T-helper 17 cell (primary cell): Measurements from ENCODE around the gene C10orf71. TPM values are rescaled to one million over a fixed set of nuclear protein-coding genes. Genes with fewer than 3 reads are reported as not detected.
A peak's percentile ranks its signal among the peaks of the same experiment; 100 is the strongest.

Experiments used
- ATAC-seq: fragments of 150-1000 bp; cut with Tn5 transposase; 2 replicates; pipeline ENCODE4 v1.10.0; 2021; ENCODE audit warnings: mild to moderate bottlenecking, moderate library complexity
- DNase-seq, 3 donors: peaks; one replicate each; pipeline versions ENCODE4 v3.0.0 to v3.0.0-alpha.2; 2020 to 2021
- H3K9me3 ChIP-seq: one replicate; pipeline ENCODE4 v1.7.0; 2013; ENCODE audit warnings: low read length, mild to moderate bottlenecking; ENCODE audit not compliant: control insufficient read depth, poor library complexity, severe bottlenecking
- H3K27ac Mint-ChIP-seq: one replicate; pipeline ENCODE4 v1.8.0; 2022; ENCODE audit warnings: mild to moderate bottlenecking, moderate library complexity, mixed read lengths
- H3K27me3 Mint-ChIP-seq: one replicate; pipeline ENCODE4 v1.8.0; 2022; ENCODE audit warnings: mixed read lengths
- H3K36me3 Mint-ChIP-seq: one replicate; pipeline ENCODE4 v1.8.0; 2022; ENCODE audit warnings: low read depth, mixed read lengths
- H3K4me1 Mint-ChIP-seq: one replicate; pipeline ENCODE4 v1.8.0; 2022; ENCODE audit warnings: mild to moderate bottlenecking, mixed read lengths
- H3K4me3 Mint-ChIP-seq: one replicate; pipeline ENCODE4 v1.8.0; 2022; ENCODE audit warnings: mild to moderate bottlenecking, moderate library complexity, mixed read lengths
- total RNA-seq, 4 donors: library from RNA in 2 of 4; stranded (reverse) in 2 of 4; gene quantifications; one replicate each; pipeline ENCODE4 v1.2.3 and lab custom pipeline; 2022 to 2026

C10orf71 gene
- total RNA-seq, 2 donors from 2014 or later, result not detected

DNA sequence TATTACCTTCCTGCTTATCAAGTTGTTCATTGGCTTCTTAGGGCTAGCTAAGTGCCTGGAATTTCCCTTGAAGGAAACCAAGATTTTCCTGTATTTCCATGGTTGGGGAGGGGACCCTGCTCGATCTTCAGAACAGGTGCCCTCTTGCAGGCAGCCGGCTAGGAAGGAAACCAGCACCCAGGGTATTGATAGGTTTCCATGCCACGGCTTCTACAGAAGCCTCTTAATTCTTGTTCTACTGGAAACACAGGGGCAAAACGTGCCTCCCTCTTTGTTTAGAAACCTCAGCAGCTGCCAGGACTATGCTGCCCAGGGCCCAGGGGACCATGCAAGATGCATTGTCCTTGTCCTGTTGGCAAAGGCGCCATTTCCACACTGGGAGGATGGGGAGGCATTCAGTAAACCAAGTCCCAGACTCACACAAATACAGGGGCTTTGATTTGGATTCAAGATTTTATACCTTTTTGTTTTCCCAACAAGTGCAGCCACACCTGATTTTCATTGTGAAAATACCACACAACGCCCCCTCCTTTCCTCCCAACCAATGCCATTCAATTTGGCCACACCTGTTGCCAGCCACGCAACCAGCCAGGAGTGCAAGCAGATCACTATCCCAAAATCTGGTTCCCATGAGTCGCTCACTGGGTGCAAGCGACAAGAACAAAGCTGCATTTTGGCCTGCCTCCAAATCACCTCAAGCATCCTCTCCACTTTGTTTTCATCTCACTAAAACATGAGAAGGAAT, 29.6 kb downstream of the C10orf71 start:
- Mint-ChIP-seq H3K36me3 (peaks cover 3% of the 10 kb centered on the region), H3K4me3 (no peak overlapping the region), H3K27ac (no peak overlapping the region), H3K4me1 (peaks cover 3% of the 10 kb centered on the region), H3K27me3 (peaks cover 20% of the 10 kb centered on the region)
- DNase-seq, result no peak
- H3K9me3 ChIP-seq, result no peaks in the 10 kb centered on the region
- ATAC-seq, result no peak

GRCh38 chr10:49329146-49329505, 30.2 kb downstream of the C10orf71 start:
- ATAC-seq, result no peak
- H3K27me3 Mint-ChIP-seq, result peaks cover 15% of the 10 kb centered on the region

DNA sequence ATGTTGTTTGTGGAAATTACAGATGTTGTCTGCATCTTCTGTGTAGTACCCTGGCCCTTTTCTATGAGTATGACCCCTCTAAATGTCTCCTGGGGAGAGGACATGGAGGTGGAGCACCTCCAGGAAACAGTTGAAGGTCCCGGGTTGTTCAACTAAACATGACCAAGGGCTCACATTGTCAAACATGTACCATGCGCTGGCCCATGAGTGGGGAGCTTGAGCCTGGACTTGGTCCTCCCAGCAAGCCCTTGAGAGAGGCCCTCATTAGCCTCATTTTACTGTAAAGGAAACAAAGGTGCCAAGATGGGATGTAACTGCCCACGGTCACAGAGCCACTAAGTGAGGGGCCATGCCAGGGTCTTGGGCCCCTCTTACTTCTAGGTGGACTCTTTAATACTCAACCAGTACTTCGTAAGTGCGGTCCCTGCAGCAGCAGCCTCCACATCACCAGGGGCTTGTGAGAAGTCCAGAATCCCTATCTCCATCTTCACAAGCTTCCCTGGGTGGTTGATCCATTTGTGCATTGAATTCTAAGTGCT, 31.2 kb downstream of the C10orf71 start:
- Mint-ChIP-seq H3K27me3 (peaks cover 15% of the 10 kb centered on the region), H3K27ac (no peak overlapping the region), H3K36me3 (no peaks in the 10 kb centered on the region), H3K4me1 (peaks cover 1% of the 10 kb centered on the region), H3K4me3 (no peak overlapping the region)
- no peaks in the 10 kb centered on the region for H3K9me3 ChIP-seq
- ATAC-seq, result no peak
- DNase-seq, result no peak

More at GRCh38 chr10:49329146-49329505, 30.2 kb downstream of the C10orf71 start:
- H3K9me3 ChIP-seq, result no peaks in the 10 kb centered on the region
- Mint-ChIP-seq H3K27ac (no peak overlapping the region), H3K36me3 (peaks cover 3% of the 10 kb centered on the region), H3K4me1 (peaks cover 3% of the 10 kb centered on the region), H3K4me3 (no peak overlapping the region)
- DNase-seq, result no peak

- H3K27ac Mint-ChIP-seq, result no peak overlapping the region
- H3K27me3 Mint-ChIP-seq, result peaks cover 15% of the 10 kb centered on the region
- H3K9me3 ChIP-seq, result peaks cover 3% of the 10 kb centered on the region
- H3K36me3 Mint-ChIP-seq, result no peaks in the 10 kb centered on the region
- no peak overlapping the region for H3K4me3 Mint-ChIP-seq
- no peak for DNase-seq
- peaks cover 3% of the 10 kb centered on the region for H3K4me1 Mint-ChIP-seq
- no peak for ATAC-seq
Observed at GRCh38 chr10:49331431-49331830, 32.5 kb downstream of the C10orf71 start.

- Mint-ChIP-seq H3K36me3 (no peaks in the 10 kb centered on the region), H3K4me1 (peaks cover 3% of the 10 kb centered on the region), H3K27me3 (peaks cover 15% of the 10 kb centered on the region), H3K4me3 (no peak overlapping the region), H3K27ac (no peak overlapping the region)
- ATAC-seq, result no peak
- H3K9me3 ChIP-seq, result peaks cover 3% of the 10 kb centered on the region
- DNase-seq, result no peak
Observed at GRCh38 chr10:49332333-49332732, 33.4 kb downstream of the C10orf71 start.

- DNase-seq, result no peak
- ATAC-seq, result no peak
- peaks cover 3% of the 10 kb centered on the region for H3K9me3 ChIP-seq
- H3K36me3 Mint-ChIP-seq, result no peaks in the 10 kb centered on the region
- peaks cover 11% of the 10 kb centered on the region for H3K27me3 Mint-ChIP-seq
- peaks cover 3% of the 10 kb centered on the region for H3K4me1 Mint-ChIP-seq
- no peak overlapping the region for H3K27ac Mint-ChIP-seq
- no peak overlapping the region for H3K4me3 Mint-ChIP-seq
Observed at GRCh38 chr10:49332768-49333167, 33.8 kb downstream of the C10orf71 start.

GRCh38 chr10:49333192-49333591, 34.2 kb downstream of the C10orf71 start:
- peaks cover 3% of the 10 kb centered on the region for H3K9me3 ChIP-seq
- peaks cover 3% of the 10 kb centered on the region for H3K4me1 Mint-ChIP-seq
- ATAC-seq (no peak), DNase-seq (no peak)
- no peaks in the 10 kb centered on the region for H3K36me3 Mint-ChIP-seq
- no peak overlapping the region for H3K27ac Mint-ChIP-seq
- H3K27me3 Mint-ChIP-seq, result peaks cover 10% of the 10 kb centered on the region
- H3K4me3 Mint-ChIP-seq, result no peak overlapping the region

DNA sequence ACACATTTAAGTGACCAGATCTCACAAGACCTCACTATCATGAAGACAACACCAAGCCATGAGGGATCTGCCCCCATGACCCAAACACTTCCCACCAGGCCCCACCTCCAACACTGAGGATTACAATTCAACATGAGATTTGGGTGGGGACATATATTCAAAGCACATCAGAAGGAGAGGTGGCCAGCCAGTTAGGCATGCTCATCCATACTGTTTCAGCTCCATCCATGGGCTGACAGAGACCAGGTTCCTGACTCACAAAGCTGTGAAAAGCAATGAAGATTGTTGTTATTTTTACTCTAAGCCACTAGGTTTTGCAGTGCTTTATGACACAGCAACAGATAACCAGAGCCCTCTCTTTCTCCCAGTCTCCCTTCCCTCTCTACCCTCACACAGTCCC, 36.0 kb downstream of the C10orf71 start:
- Mint-ChIP-seq H3K27me3 (peaks cover 7% of the 10 kb centered on the region), H3K4me1 (peaks cover 3% of the 10 kb centered on the region), H3K4me3 (no peak overlapping the region), H3K36me3 (no peaks in the 10 kb centered on the region), H3K27ac (no peak overlapping the region)
- DNase-seq, result no peak
- H3K9me3 ChIP-seq, result peaks cover 3% of the 10 kb centered on the region
- peak; percentile 8 for ATAC-seq

- DNase-seq, result no peak
- ATAC-seq, result peak; percentile 77
Observed at GRCh38 chr10:49335364-49335972, 36.5 kb downstream of the C10orf71 start.

GRCh38 chr10:49338604-49339003, 39.6 kb downstream of the C10orf71 start:
- Mint-ChIP-seq H3K27ac (no peak overlapping the region), H3K36me3 (no peaks in the 10 kb centered on the region), H3K27me3 (peaks cover 12% of the 10 kb centered on the region), H3K4me3 (no peak overlapping the region), H3K4me1 (peaks cover 3% of the 10 kb centered on the region)
- DNase-seq (no peak), ATAC-seq (no peak)
- H3K9me3 ChIP-seq, result peaks cover 3% of the 10 kb centered on the region

More at GRCh38 chr10:49335364-49335972, 36.5 kb downstream of the C10orf71 start:
- Mint-ChIP-seq H3K4me1 (peaks cover 3% of the 10 kb centered on the region), H3K27me3 (peaks cover 4% of the 10 kb centered on the region), H3K27ac (peak overlapping the region; percentile 0), H3K36me3 (no peaks in the 10 kb centered on the region), H3K4me3 (peak overlapping the region; percentile 3)
- peaks cover 3% of the 10 kb centered on the region for H3K9me3 ChIP-seq

- H3K9me3 ChIP-seq, result no peaks in the 10 kb centered on the region
- Mint-ChIP-seq H3K36me3 (peaks cover 3% of the 10 kb centered on the region), H3K4me1 (no peaks in the 10 kb centered on the region), H3K27ac (no peak overlapping the region), H3K27me3 (peaks cover 22% of the 10 kb centered on the region), H3K4me3 (no peak overlapping the region)
- DNase-seq, result no peak
- ATAC-seq, result no peak
Observed at GRCh38 chr10:49344840-49345239, 45.9 kb downstream of the C10orf71 start.

- peaks cover 3% of the 10 kb centered on the region for H3K36me3 Mint-ChIP-seq
- peaks cover 30% of the 10 kb centered on the region for H3K27me3 Mint-ChIP-seq
- no peak overlapping the region for H3K27ac Mint-ChIP-seq
- DNase-seq (no peak), ATAC-seq (no peak)
- H3K4me1 Mint-ChIP-seq, result no peaks in the 10 kb centered on the region
- H3K9me3 ChIP-seq, result no peaks in the 10 kb centered on the region
- H3K4me3 Mint-ChIP-seq, result no peak overlapping the region
Observed at GRCh38 chr10:49347342-49347741, 48.4 kb downstream of the C10orf71 start.

- no peak for DNase-seq
- peaks cover 3% of the 10 kb centered on the region for H3K36me3 Mint-ChIP-seq
- H3K4me1 Mint-ChIP-seq, result no peaks in the 10 kb centered on the region
- no peak overlapping the region for H3K27ac Mint-ChIP-seq
- no peak overlapping the region for H3K4me3 Mint-ChIP-seq
- no peaks in the 10 kb centered on the region for H3K9me3 ChIP-seq
- peaks cover 25% of the 10 kb centered on the region for H3K27me3 Mint-ChIP-seq
- ATAC-seq, result no peak
Observed at GRCh38 chr10:49347827-49348226, 48.9 kb downstream of the C10orf71 start.
